DOHH2 (cell line): Measurements from ENCODE around the gene HOXC11.

Experiments used
- CTCF ChIP-seq: fragments of 200-600 bp; sonication (generic); IDR thresholded peaks from one replicate; pipeline ENCODE4 v1.5.1; 2014; ENCODE audit warnings: antibody characterized with exemption, mild to moderate bottlenecking, low read depth, low read length; ENCODE audit not compliant: poor library complexity, severe bottlenecking
- EZH2phosphoT487 ChIP-seq: fragments of 200-600 bp; sonication (generic); IDR thresholded peaks from 2 replicates; pipeline ENCODE4 v1.6.1; 2017; ENCODE audit warnings: borderline replicate concordance, mild to moderate bottlenecking, antibody characterized with exemption, low read length, moderate library complexity, mixed read lengths

GRCh38 chr12:53998110-53998899 is 25.4 kb downstream of the HOXC11 start:
- TF ChIP-seq CTCF: no peak
- no peak for TF ChIP-seq EZH2phosphoT487
